Melanocyte of skin (primary cell): Measurements from ENCODE around the gene PARM1. TPM values are rescaled to one million over a fixed set of nuclear protein-coding genes. Genes with fewer than 3 reads are reported as not detected.

Source experiments
- total RNA-seq, 2 donors: library from RNA; depleted of rRNA; stranded (reverse); fragments of >200 nt; gene quantifications; 2 replicates each; pipeline ENCODE4 v1.2.3, GENCODE V29; 2012

PARM1 gene, protein sequence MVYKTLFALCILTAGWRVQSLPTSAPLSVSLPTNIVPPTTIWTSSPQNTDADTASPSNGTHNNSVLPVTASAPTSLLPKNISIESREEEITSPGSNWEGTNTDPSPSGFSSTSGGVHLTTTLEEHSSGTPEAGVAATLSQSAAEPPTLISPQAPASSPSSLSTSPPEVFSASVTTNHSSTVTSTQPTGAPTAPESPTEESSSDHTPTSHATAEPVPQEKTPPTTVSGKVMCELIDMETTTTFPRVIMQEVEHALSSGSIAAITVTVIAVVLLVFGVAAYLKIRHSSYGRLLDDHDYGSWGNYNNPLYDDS
- total RNA-seq = not detected

DNA sequence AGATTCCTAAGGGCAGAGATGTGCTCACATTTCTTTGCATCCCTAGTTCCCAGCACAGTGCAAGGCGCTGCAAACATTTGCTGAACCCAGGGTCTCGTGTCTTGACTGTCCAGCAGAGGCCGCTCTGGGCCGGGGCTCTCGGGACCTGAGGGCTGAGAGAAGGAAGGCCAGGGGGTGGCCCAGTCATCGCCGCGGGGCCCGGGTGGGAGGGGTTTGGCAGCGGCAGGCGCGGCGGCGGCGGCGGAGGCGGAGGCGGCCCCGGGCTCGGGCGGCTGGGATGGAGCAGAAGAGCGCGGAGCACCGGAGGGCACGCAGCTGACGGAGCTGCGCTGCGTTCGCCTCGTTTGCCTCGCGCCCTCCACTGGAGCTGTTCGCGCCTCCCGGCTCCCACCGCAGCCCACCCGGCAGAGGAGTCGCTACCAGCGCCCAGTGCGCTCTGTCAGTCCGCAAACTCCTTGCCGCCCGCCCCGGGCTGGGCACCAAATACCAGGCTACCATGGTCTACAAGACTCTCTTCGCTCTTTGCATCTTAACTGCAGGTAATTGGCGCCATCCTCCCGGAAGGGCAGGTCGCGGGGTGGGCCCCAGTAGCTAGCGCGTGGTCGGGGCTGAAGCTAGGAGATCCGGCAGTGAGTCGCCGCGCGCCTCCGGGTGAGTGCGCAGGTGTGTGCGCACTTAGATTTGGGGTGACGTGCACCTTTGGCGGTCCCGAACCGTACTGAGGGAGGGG lies at the start of gene PARM1:
PARM1 (plus strand) TSS at position 285 of the 730 bp plus-strand sequence; CDS start at position 497, 212 bp downstream.

Other genes starting within 250 kb of the PARM1 start
- under 1 TPM in 1 of 2 donors, not detected in 1; under 0.01 TPM for gene BTC, start 138.6 kb upstream of the PARM1 start, total RNA-seq